ENCODE measurements around the gene NLGN4Y. TPM values are rescaled to one million over a fixed set of nuclear protein-coding genes. Genes with fewer than 3 reads are reported as not detected.

Gene NLGN4Y
- total and polyA plus RNA-seq, 2 experiments from 2014 or later, result 10.9 to 73.6 TPM

- H3K4me1 ChIP-seq (ENCODE audit: insufficient read depth), result no peaks in the 10 kb centered on the region
- H4K20me1 ChIP-seq (replicated peaks; ENCODE audit: insufficient read depth), result no peaks in the 10 kb centered on the region
These were observed 336.1 kb downstream of the NLGN4Y start for GRCh38 chrY:14860448-14860847.

More at GRCh38 chrY:14860448-14860847, 336.1 kb downstream of the NLGN4Y start:
- Mint-ChIP-seq H3K9me3 (no peaks in the 10 kb centered on the region), H3K27ac (no peak overlapping the region), H3K27me3 (ENCODE audit: insufficient read depth, low read depth, poor library complexity) (peaks cover 2% of the 10 kb centered on the region), H3K36me3 (ENCODE audit: low read depth) (no peaks in the 10 kb centered on the region), H3K4me3 (no peak overlapping the region), H3K4me1 (peaks cover 13% of the 10 kb centered on the region)
- Histone ChIP-seq H3K36me3 (ENCODE audit: insufficient read depth) (no peaks in the 10 kb centered on the region), H3K4me2 (no peak overlapping the region), H3K4me3 (no peak overlapping the region), H3F3A (replicated peaks; ENCODE audit: low read depth) (no peaks in the 10 kb centered on the region), H3K27me3 (ENCODE audit: insufficient read depth) (no peaks in the 10 kb centered on the region), H3K27ac (ENCODE audit: low read depth) (no peak overlapping the region), H2AFZ (no peak overlapping the region), H3K79me2 (replicated peaks; ENCODE audit: insufficient read depth) (no peaks in the 10 kb centered on the region), H3K9me2 (ENCODE audit: insufficient read depth) (no peaks in the 10 kb centered on the region)
- ATAC-seq, result no peak
- no peak for DNase-seq (ENCODE audit: low spot score)
- TF ChIP-seq ZNF331 (CRISPR knock-in tag; IDR thresholded peaks at IDR 0.05; ENCODE audit: low read depth), result no peak
- no peak for TF ChIP-seq EZH2phosphoT487 (IDR thresholded peaks at IDR 0.05; ENCODE audit: unreplicated experiment)
- TF ChIP-seq ZNF114 (CRISPR knock-in tag; IDR thresholded peaks at IDR 0.05), result no peak
- no peak for TF ChIP-seq JUNB (IDR thresholded peaks at IDR 0.05; ENCODE audit: unreplicated experiment)
- no peak for TF ChIP-seq ETS1 (IDR thresholded peaks at IDR 0.05)
- no peak for TF ChIP-seq CREB1 (CRISPR knock-in tag; IDR thresholded peaks at IDR 0.05; ENCODE audit: low read depth)
- TF ChIP-seq NANOG (IDR thresholded peaks at IDR 0.05; ENCODE audit: borderline replicate concordance), result no peak
- no peak for TF ChIP-seq STAT1 (IDR thresholded peaks at IDR 0.05; ENCODE audit: unreplicated experiment)
- no peak for TF ChIP-seq CTCF (conservative IDR thresholded peaks at IDR 0.05; ENCODE audit: low read depth in 2 of 2)
- no peak for TF ChIP-seq POLR2AphosphoS5 (IDR thresholded peaks at IDR 0.05; ENCODE audit: low read depth)
- no peak for TF ChIP-seq REST (IDR thresholded peaks at IDR 0.05; ENCODE audit: unreplicated experiment)
- no peak for TF ChIP-seq ZNF462 (CRISPR knock-in tag; IDR thresholded peaks at IDR 0.05)
- TF ChIP-seq EZH2 (IDR thresholded peaks at IDR 0.05; ENCODE audit: low read depth, unreplicated experiment), result no peak
